Stimulated activated CD4-positive, alpha-beta T cell treated with anti-CD3 and anti-CD28 coated beads, TNF-alpha, amount 100 ng/mL, for 24 hours (primary cell): ENCODE results near the gene TNIK.
"Not testable (repeated sequence)": the region's sequence is repeated elsewhere in the genome, so short reads cannot be mapped to it uniquely, and the experiment has no call there.

ENCODE experiments used
- DNase-seq, 3 experiments: peaks; one replicate each; pipeline ENCODE4 v3.0.0-alpha.2; 2020; ENCODE audit warnings: low read depth in 3 of 3

TNIK gene

DNA sequence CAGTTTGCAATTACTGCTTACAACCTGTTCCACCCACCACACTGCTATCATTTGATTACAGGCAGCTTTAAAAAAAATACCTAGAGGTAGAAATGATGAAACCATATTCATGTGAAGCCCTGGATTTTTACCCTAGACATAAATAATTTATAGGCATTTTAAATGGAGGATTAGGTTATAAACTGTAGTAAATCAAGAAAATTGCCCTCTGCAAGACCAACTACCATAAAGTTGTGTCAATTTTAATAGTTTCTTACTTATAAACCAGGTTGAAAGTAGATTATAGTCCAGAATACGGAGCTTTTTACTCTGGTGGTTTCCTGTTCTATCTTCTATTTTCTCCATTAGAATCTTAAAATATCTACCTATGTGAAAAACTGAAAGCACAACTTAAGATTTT, 13.9 kb downstream of the TNIK start:
- DNase-seq, result no peak

DNA sequence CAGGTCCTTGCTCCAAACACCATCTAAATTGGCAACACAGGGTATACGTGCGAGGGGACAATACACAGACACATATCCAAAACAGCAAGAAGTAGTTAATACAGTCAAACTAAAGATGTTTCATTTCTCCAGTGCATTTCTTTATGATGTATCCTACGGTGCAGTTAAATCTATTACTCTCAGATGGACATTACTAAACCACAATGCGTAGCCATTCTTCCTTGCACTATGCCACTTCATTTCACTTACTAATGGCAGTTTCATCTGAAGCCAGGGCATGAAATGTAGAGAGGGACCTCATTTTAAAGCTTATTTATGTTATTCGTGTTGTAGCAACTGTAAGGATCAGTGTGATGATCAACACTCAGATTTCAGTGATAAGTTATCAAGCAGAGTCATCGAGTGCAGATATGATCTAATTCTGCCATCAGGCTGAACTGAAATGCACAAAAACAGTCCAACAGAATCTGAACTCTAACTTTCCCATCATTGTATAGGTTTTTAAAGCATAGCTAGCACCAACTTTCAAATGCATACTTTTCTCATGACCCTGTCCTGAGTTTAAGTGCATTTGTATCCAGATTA, 14.5 kb downstream of the TNIK start:
- no peak for DNase-seq

GRCh38 chr3:171444001-171444690, 16.1 kb downstream of the TNIK start:
- DNase-seq, result no peak

GRCh38 chr3:171443211-171443957, 16.8 kb downstream of the TNIK start:
- no peak for DNase-seq

DNA sequence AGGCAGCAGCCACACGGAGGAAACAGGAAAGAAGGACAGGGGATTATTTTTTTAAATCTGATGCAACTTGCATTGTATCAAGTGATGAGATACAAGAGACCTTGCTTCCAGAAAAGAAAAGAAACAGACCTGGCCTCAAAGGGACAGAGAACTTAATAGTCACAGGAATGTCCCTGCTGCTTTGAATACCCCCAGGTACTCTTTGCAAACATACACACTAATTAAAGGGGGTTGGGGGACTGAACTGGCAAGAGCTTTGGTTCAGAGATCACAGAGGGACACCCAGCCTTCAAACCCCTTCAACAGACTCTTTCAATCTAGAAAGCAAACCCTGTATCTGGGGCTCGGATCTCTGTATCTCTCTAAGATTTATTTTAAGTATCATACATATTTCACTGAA, 18.0 kb downstream of the TNIK start:
- no peak for DNase-seq

DNA sequence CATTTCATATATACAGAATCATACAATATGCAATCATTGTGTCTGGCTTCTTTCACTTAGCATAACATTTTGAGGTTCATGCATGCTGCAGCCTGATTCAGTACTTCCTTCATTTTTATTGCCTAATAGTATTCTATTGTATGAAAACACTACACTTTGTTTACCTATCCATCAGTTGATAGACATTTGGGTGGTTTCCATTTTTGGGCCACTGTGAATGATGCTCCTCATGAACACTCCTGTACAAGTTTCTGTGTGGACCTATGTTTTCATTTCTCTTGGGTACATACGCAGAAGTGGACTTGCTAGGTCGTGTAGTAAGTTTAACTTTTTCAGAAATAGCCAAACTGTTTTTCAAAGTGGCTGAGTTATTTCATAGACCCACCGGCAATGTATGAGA, 18.8 kb downstream of the TNIK start:
- no peak for DNase-seq

DNA sequence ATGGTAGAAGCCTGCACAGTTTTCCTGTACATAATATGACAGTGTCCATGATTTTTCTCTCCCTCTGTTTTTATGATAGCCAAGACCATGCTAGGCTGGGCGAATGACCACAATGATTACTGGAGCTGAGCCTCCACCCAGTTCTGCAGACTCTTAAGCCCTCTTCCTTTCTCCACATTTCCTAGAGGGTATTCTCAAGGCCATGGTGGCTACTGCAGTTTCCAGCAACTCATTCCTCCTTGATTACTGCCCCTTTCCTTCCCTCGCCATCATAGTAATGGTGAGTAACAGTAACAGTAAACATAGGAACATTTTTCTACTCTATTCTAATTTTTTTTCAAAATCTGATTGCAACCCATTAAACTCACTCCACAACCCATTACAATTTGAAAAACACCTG, 20.2 kb downstream of the TNIK start:
- DNase-seq, result no peak

DNA sequence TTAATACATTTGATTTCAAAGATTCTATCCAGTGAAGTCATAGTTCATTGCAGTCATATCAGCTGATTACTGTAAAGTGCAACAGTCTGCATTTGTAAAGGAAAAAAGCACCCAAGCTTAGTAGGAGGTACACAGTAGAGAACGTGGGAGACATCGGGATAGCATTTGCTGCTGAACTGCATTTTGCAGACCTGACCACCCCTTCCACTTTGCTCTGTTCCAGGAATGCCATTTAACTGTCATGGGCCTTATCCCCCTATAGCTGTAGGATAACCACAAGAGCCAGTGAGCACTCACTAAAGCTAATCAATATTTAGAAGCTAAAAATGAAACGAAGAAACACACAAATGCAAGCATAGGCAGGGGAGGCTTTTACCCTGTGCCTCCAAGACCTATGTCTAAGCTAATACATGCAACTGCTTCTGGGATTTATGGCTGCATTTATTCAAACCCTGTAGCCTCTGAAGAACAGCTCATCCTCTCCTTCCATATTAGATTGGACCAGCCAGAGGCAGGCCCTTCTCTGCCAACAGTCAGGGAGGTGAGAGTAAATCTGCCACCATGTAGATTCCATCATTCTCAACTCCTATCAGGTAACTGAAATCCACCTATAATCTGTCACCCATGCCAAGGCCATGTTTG, 23.0 kb downstream of the TNIK start:
- DNase-seq, result no peak

DNA sequence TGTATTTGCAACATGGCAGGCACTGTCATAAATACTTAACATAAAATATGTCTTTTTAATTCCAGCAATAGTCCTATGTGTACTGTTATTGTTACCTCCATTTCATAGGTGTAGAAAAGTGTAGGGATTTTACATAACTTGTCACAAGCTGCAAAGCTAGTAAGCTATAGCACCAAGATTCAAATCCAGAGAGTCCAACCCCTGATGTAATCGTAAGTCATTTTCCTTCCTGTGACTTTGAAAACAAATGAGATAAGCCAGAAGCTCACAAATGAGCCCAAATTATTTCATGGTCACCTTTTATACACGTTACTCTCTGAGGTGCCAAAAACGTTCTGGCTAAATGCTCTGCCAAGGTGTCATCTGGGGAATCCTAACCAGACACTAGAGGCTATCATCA, 23.8 kb downstream of the TNIK start:
- no peak for DNase-seq

DNA sequence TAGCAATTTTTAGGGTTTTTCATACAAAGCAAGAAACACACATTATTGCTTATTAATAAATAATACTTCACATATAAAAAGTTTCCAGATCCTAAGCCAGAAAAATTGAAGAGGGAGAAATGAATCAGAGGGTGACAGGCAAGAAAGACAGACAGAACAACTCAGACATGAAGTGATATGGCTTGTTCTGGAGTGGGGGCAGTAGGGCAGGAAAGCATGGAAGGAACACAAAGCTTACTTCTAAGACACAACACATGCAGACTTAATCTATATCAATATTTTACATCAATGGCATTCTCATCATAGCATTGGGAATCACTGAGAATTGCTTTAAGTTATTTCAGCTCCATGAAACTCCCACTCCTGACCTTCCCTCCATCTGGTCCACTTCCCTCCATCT, 24.4 kb downstream of the TNIK start:
- DNase-seq, result no peak

DNA sequence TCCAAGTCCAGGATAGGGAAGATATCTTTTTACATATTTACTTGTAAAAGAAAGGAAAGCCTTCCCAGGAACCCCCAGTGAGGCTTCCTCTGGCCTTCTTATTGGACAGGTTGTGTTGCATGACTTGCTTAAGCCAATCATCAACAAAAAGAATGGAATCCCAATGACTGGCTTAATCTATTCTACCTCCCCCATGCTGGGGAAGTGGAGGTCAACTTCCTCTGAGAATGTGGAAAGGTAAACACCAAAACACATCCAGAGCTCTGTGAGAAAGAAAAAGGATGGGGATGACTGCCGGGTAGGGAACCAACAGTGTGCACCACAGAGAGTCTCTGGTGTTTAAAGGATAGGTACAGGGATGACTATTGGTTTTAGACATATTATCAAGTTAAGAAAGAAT, 25.1 kb downstream of the TNIK start:
- DNase-seq, result no peak

DNA sequence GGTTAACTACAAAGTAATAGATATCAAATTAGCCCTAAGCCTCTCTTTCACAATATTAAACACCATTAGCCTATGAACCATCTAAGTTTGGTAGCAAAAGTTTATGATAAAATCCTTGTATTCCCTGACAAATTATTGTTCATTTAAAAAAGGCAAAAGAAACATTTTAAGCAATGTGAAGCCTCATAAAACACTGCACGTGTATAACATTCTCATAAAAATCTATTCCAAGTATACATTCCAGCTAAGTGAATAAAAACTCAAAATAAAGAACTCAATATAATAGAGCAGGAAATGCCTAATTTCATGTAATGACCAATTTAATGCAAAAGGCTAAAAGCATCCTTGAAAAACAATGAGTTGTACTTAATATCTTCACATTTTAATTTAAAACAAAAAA, 27.7 kb downstream of the TNIK start:
- DNase-seq, result no peak

GRCh38 chr3:171431550-171431949, 28.7 kb downstream of the TNIK start:
- no peak for DNase-seq

- no peak for DNase-seq
Observed at GRCh38 chr3:171430530-171430929, 29.7 kb downstream of the TNIK start.

GRCh38 chr3:171429635-171430034, 30.6 kb downstream of the TNIK start:
- no peak for DNase-seq

- DNase-seq, result no peak
Observed at GRCh38 chr3:171428892-171429291, 31.3 kb downstream of the TNIK start.

DNA sequence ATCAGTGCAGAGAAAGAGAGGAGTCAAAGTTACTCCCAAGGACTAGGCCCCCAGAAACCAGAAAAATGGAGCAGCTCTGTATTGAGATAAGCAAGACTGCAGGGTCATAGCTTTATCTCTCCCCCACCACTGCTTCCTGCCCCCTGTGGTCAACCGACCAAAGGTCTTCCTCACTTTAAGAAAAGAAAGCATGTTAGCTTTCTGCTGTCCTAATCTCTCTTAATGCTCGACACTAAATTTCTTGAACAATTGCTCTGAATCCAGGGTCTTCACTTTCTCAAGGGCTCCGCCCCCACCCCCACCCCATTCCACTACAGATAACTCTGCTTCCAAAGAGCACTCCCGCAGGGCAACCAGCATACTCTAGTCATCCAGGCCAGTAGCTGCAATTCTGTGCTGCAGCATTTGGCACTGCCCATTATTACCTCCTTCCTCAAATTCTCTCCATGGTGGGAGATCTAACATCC, 31.9 kb downstream of the TNIK start:
- no peak for DNase-seq

- DNase-seq, result no peak
Observed at GRCh38 chr3:171427771-171428320, 32.4 kb downstream of the TNIK start.

- DNase-seq, result not testable (repeated sequence)
Observed at GRCh38 chr3:171424063-171424462, 36.1 kb downstream of the TNIK start.

GRCh38 chr3:171422855-171423254, 37.4 kb downstream of the TNIK start:
- DNase-seq, result not testable (repeated sequence)

- DNase-seq, result no peak
Observed at GRCh38 chr3:171420667-171421066, 39.5 kb downstream of the TNIK start.

DNA sequence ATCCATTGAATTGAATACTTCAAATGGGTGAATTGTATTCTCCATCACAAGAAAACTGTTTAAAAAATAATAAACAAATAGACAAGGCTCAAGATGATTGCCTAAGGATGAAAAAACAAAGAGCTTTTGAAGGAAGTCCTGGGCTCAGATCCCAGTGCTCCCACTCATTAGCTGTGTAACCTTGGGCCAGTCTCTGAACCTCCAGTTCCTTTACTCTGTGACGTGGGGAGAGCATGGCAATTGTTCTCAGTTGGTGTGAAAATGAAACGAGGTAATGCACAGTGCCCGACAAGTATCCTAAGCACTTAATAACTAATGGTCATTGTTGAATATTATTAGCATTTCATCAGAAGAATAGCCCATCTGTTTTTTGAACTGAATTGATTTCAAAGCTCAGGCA, 40.7 kb downstream of the TNIK start:
- DNase-seq, result no peak
